Activated naive CD8-positive, alpha-beta T cell treated with anti-CD3 and anti-CD28 coated beads, Interleukin-2, amount 50 U/mL, for 16 hours (primary cell): ENCODE measurements around the gene RC3H1.
A peak's percentile ranks its signal among the peaks of the same experiment; 100 is the strongest.
"Not testable (repeated sequence)": the region's sequence is repeated elsewhere in the genome, so short reads cannot be mapped to it uniquely, and the experiment has no call there.

Experiments
- DNase-seq: peaks from one replicate; pipeline ENCODE4 v3.0.0-alpha.2; 2020; ENCODE audit warnings: low read depth, low spot score

Gene RC3H1, protein sequence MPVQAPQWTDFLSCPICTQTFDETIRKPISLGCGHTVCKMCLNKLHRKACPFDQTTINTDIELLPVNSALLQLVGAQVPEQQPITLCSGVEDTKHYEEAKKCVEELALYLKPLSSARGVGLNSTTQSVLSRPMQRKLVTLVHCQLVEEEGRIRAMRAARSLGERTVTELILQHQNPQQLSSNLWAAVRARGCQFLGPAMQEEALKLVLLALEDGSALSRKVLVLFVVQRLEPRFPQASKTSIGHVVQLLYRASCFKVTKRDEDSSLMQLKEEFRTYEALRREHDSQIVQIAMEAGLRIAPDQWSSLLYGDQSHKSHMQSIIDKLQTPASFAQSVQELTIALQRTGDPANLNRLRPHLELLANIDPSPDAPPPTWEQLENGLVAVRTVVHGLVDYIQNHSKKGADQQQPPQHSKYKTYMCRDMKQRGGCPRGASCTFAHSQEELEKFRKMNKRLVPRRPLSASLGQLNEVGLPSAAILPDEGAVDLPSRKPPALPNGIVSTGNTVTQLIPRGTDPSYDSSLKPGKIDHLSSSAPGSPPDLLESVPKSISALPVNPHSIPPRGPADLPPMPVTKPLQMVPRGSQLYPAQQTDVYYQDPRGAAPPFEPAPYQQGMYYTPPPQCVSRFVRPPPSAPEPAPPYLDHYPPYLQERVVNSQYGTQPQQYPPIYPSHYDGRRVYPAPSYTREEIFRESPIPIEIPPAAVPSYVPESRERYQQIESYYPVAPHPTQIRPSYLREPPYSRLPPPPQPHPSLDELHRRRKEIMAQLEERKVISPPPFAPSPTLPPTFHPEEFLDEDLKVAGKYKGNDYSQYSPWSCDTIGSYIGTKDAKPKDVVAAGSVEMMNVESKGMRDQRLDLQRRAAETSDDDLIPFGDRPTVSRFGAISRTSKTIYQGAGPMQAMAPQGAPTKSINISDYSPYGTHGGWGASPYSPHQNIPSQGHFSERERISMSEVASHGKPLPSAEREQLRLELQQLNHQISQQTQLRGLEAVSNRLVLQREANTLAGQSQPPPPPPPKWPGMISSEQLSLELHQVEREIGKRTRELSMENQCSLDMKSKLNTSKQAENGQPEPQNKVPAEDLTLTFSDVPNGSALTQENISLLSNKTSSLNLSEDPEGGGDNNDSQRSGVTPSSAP

DNA sequence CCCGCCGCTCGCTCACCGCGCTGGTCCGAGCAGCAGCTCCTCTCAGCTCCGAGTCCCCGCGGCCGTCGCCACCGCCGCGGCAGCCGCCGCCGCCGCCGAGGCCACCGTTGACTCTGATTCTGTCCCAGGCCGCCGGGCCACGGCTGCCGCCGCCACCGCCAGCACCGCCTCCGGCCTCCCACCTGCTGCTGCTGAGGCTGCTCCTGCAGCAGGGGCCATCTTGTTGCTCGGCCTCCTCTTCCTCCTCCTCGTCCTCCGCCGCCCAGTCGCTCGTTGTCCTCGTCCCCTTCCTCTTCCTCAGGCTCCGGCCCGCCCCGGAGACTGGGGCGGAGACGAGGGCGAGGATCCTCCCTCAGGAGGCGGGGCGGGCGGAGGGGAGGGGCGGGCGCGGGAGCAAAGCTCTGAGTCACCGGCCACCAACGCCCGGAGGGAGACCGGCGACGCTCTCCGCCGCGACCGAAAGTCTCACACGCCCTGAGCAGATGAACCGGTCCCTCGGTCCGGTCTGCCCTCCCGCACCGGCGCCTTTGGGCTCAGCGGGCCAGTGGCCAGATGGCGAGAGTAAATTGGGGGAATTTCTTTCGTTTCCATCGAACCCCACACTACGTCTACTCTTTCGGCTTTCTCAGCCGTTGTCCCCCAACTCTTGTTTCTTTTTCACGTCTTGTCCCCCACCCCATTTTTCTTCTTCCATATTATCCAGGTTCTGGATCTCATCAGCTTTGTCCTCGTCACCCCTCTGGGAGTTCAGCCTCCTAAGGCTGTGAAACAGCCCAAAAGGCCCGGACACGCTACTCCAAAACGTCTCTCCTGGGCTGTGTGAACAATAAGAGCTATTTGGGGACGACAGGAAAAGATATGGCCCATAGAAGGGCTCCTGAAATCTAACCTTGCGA, at the start of gene RC3H1:
Gene RC3H1 (minus strand): TSS at position 278 of the 896 bp plus-strand sequence. CDS start 29,372 bp downstream, outside the sequence.
- peak; percentile 71 for DNase-seq

DNA sequence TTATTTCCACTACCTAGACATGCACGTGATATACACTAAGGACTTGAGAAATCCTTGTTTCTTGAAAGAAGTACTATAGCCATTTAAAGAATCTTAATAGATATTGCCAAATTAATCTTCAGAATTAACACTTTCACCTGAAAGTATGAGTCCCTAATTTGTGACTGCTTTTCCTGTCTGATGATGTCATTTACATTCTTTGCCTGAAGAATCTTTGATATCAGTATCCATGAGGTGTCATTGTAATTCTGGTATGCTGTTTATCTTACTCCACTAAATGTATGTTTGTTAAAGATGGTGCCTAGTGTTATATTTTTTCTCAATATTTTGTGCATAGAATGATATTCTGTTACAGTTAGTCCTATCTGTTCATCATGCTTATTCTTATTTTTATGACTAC, 48.5 kb upstream of the RC3H1 start:
- no peak for DNase-seq

GRCh38 chr1:174068000-174068399, 45.8 kb upstream of the RC3H1 start:
- no peak for DNase-seq

DNA sequence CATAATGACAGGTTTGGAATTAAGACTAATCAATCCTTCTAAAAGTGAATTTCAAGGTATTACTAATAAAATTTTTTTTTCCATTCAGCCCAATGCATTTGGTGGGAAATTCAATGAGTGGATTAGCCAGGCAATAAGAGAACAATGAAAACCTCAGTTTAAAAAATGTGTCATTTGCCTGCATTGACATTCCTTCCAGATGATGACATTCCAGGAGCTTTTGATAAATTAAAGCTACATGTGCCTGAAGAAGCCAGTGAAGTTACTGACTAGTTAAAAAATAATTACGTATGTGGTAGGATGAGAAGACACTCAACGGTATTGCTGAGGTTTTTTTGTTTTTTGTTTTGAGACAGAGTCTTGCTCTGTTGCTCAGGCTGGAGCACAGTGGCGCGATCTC, 37.9 kb upstream of the RC3H1 start:
- no peak for DNase-seq

GRCh38 chr1:174058624-174059023, 36.5 kb upstream of the RC3H1 start:
- DNase-seq = no peak

- not testable (repeated sequence) for DNase-seq
Measured at GRCh38 chr1:174056609-174057008, 34.5 kb upstream of the RC3H1 start.

DNA sequence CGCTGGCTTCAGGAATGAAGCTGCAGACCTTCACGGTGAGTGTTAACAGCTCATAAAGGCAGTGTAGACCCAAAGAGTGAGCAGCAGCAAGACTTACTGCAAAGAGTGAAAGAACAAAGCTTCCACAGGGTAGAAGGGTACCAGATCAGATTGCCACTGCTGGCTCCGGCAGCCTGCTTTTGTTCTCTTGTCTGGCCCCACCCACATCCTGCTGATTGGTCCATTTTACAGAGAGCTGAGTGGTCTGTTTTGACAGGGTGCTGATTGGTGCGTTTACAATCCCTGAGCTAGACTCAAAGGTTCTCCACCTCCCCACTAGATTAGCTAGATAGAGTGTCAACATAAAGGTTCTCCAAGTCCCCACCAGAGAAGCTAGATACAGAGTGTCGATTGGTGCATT, 33.6 kb upstream of the RC3H1 start:
- not testable (repeated sequence) for DNase-seq

GRCh38 chr1:174053826-174054225, 31.7 kb upstream of the RC3H1 start:
- no peak for DNase-seq

GRCh38 chr1:174052621-174053020, 30.5 kb upstream of the RC3H1 start:
- DNase-seq = no peak

GRCh38 chr1:174051956-174052355, 29.8 kb upstream of the RC3H1 start:
- no peak for DNase-seq

- DNase-seq = no peak
Measured at GRCh38 chr1:174049514-174049913, 27.4 kb upstream of the RC3H1 start.

DNA sequence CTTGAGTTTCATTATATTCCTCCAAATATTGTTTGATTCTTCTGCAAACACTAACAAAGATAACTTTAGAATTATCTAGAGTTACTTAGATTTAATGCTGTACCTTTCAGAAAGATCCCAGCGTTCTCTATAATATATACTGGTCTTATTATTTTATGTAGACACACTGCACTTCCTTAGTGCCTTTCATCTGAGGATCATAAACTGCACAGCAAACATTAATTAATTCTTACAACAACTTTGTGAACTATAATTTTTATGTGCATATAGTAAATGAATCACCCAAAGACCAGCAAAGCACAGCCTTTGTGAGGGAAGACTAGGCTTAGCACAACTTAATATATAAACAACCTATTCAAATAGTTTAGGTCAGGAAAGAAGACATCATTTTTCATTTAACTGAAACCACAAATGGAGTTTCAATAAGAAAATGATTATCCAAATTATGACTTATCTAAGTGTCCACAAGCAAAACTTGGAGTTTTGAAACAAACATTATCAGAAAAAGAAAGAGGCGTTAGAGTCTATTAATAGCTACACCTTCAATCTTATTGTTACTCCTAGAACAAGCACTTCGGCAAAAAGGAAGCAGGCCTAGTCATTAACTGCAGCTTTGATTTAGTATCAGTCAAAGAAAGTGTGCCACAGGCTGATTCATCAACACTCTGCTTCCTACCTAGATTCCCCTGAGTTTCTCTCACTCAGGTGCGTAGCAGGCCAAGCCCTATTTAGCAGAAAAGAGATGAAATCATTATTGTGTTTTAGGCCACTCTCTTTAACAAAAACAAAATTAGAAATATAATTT, 22.5 kb upstream of the RC3H1 start:
- DNase-seq = no peak

GRCh38 chr1:174042509-174042908, 20.4 kb upstream of the RC3H1 start:
- DNase-seq = not testable (repeated sequence)

GRCh38 chr1:174041369-174041768, 19.2 kb upstream of the RC3H1 start:
- no peak for DNase-seq

- DNase-seq = no peak
Measured at GRCh38 chr1:174040387-174040786, 18.2 kb upstream of the RC3H1 start.

DNA sequence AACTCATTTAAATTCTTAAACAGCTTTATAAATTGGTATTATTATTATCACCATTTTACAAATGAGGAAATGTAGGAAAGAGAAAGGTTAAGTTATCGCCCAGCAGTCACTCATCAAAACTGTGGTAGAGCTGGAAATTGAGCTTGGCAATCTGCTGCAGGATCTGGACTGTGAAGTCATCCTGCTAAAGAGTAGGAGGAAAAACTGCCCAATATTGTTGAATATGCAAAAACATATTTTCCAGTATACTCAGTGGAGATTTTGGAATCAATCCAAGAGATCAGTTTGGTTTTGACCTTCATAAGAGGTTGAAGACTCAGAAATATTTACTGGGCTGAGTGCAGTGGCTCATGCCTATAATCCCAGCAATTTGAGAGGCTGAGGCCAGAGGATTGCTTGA, 16.9 kb upstream of the RC3H1 start:
- DNase-seq = no peak

DNA sequence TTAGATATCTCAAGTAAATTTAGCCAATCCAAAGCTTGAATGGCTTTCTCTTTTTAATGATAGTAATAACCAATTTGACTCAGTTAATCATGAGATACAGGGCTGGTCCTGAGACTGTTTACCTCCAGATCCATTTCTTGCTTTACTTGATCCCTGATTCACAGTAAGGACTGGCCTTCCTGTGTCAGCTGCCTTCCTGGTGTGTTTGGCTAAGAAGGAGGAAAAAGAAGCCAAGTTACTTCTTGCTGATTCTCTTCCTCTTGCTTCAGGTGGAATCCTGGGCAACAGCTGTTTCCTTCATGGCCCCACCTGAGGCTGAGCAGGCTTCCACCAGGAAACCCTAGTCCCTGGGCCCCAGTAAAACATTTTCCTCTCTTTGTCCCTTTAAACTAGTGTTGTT, 14.6 kb upstream of the RC3H1 start:
- no peak for DNase-seq

DNA sequence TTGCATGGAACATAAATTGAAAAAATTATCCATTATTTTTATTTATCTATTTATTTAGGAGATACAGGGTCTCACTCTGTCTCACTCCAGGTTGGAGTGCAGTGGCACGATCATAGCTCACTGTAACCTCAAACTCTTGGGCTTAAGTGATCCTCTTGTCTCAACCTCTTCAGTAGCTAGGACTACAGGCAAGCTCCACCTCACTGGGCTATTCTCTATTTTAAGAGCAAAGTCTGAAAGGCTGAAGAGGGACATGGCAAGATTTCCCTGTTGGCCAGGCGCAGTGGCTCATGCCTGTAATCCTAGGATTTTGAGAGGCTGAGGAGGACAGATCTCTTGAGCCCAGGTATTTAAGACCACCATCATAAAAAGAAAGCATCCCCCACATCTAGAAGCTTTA, 14.0 kb upstream of the RC3H1 start:
- no peak for DNase-seq

GRCh38 chr1:174032671-174033222, 10.6 kb upstream of the RC3H1 start:
- DNase-seq = no peak

GRCh38 chr1:174031099-174031498, 8.9 kb upstream of the RC3H1 start:
- DNase-seq = no peak
